Body of pancreas (tissue), 4 donors: Measurements from ENCODE around the gene FLNC. TPM values are rescaled to one million over a fixed set of nuclear protein-coding genes. Genes with fewer than 3 reads are reported as not detected.

Experiments used
- ATAC-seq: fragments of 150-250 bp; one replicate; pipeline ENCODE4 v1.9.1; 2016
- DNase-seq, 4 donors: peaks; one replicate each; pipeline ENCODE4 v3.0.0-alpha.2; 2019
- H3K27ac ChIP-seq, 4 donors: fragments of 200-600 bp; sonication (generic); 1 replicate in 3 of 4; 2 replicates in 1 of 4; pipeline versions ENCODE4 v1.5.1 to v1.6.1; 2016 to 2019; ENCODE audit warnings: mild to moderate bottlenecking in 1 of 4, mixed read lengths in 1 of 4, moderate library complexity in 1 of 4
- H3K27me3 ChIP-seq, 2 donors: fragments of 200-600 bp; sonication (generic); one replicate each; pipeline ENCODE4 v1.6.0; 2016; ENCODE audit warnings: mild to moderate bottlenecking in 1 of 2
- H3K36me3 ChIP-seq, 2 donors: fragments of 200-600 bp; sonication (generic); replicated peaks in 1 of 2; 2 replicates each; pipeline ENCODE4 v1.5.1; 2016; ENCODE audit warnings: low read depth in 2 of 2; ENCODE audit not compliant: insufficient read depth in 1 of 2
- H3K4me1 ChIP-seq: fragments of 200-600 bp; sonication (generic); one replicate; pipeline ENCODE4 v1.6.0; 2016
- H3K4me3 ChIP-seq, 2 donors: fragments of 200-600 bp; sonication (generic); 1 replicate in 1 of 2; 2 replicates in 1 of 2; pipeline ENCODE4 v1.5.1; 2016 to 2019
- H3K9me3 ChIP-seq, 3 donors: fragments of 200-600 bp; sonication (generic); 1 replicate in 2 of 3; 2 replicates in 1 of 3; pipeline ENCODE4 v1.5.1; 2016
- POLR2A ChIP-seq, 3 donors: fragments of 450-650 bp; IDR thresholded peaks; one replicate each; pipeline ENCODE4 v1.6.1; 2016; ENCODE audit warnings: antibody characterized with exemption in 3 of 3, mild to moderate bottlenecking in 2 of 3
- WGBS, 2 donors: methylation state at CpG; one replicate each; pipeline ENCODE4 v1.1.5; 2017; 5-methylcytosine and 5-hydroxymethylcytosine counted together
- intact Hi-C: fragments of 100-400 bp; cut with DNase I; formaldehyde crosslinking; loops from one replicate; pipeline ENCODE4 v1.15.1; 2023
- total RNA-seq, 2 donors: library from RNA; depleted of rRNA; stranded (reverse); fragments of >200 nt; gene quantifications; one replicate each; pipeline ENCODE4 v1.1.0, GENCODE V29; 2016
- TF ChIP-seq, protein P1 (sequence below), 7 experiments: fragments of 450-650 bp in 4 of 7; fragments of 200-600 bp in 3 of 7; sonication (generic) in 3 of 7; IDR thresholded peaks; one replicate each; pipeline ENCODE4 v1.5.1; 2016 to 2019; ENCODE audit warnings: antibody characterized with exemption in 7 of 7

The FLNC gene
- total RNA-seq, 2 donors from 2014 or later: 1.8 to 4.0 TPM

DNA sequence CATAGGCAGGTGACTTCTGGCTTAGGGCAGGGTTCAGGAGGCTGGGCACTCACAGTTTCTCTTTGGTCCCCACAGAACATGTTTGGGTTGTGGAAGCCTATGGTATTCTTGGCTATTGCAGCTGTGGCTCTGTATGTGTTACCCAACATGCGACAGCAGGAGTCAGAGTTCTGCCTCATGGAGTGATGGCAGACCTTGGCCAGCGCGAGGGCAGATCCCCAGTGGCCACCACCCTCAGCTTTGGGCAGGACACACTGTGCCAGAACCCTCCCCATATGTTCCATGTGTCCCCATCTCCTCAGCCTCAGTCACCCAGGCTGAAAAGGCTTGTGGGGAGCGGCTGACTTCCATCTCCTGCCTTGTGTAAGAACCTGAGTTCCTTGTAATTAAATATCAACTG, 8.5 kb upstream of the FLNC start:
- Histone ChIP-seq H3K4me1 (no peaks in the 10 kb centered on the region), H3K27ac (no peak overlapping the region), H3K4me3 (no peak overlapping the region), H3K27me3 (no peaks in the 10 kb centered on the region), H3K36me3 (no peaks in the 10 kb centered on the region), H3K9me3 (no peaks in the 10 kb centered on the region)
- DNase-seq (no peak), ATAC-seq (no peak)
- TF ChIP-seq, protein P1, sequence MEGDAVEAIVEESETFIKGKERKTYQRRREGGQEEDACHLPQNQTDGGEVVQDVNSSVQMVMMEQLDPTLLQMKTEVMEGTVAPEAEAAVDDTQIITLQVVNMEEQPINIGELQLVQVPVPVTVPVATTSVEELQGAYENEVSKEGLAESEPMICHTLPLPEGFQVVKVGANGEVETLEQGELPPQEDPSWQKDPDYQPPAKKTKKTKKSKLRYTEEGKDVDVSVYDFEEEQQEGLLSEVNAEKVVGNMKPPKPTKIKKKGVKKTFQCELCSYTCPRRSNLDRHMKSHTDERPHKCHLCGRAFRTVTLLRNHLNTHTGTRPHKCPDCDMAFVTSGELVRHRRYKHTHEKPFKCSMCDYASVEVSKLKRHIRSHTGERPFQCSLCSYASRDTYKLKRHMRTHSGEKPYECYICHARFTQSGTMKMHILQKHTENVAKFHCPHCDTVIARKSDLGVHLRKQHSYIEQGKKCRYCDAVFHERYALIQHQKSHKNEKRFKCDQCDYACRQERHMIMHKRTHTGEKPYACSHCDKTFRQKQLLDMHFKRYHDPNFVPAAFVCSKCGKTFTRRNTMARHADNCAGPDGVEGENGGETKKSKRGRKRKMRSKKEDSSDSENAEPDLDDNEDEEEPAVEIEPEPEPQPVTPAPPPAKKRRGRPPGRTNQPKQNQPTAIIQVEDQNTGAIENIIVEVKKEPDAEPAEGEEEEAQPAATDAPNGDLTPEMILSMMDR (IDR thresholded peaks at IDR 0.05): no peak
- TF ChIP-seq POLR2A (IDR thresholded peaks at IDR 0.05): no peak
- 93% methylated on average over 4 of the region's 4 CpGs; no CpG with 5 or more reads in 1 of the 2 donors for WGBS, 2 donors
- intact Hi-C loops: no loop called here

DNA sequence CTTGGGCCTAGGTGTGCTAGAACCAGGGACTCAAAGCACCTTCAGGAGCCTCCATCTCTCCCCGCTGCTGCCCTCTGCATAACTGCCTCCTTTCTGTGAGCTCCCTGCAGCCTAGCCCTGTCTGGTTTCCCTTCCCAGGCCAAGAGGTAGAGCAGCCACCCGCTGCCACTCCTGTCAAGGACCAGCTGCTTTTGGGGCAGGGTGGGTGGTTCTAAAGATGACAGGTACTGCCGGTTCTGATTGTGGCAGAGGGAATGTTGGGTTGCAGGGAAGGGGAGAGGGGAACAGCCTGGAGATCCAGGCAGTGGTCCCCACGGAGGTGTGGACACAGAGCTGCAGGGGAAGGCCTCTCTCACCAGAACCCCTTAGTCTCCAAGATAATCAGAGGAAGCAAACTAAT, 3.7 kb upstream of the FLNC start:
- no peak for TF ChIP-seq POLR2A (IDR thresholded peaks at IDR 0.05)
- TF ChIP-seq, protein P1 (IDR thresholded peaks at IDR 0.05): no peak
- H3K4me1 ChIP-seq: peaks cover 16% of the 10 kb centered on the region
- no peak overlapping the region for H3K4me3 ChIP-seq
- intact Hi-C loops: no loop called here
- 80 to 88% methylated on average over 1 to 4 of the region's 4 CpGs for WGBS, 2 donors
- peaks cover 0 to 11% of the 10 kb centered on the region in 2 donors for H3K27me3 ChIP-seq
- no peak for DNase-seq
- H3K27ac ChIP-seq: no peak overlapping the region
- H3K9me3 ChIP-seq: no peaks in the 10 kb centered on the region
- no peaks in the 10 kb centered on the region for H3K36me3 ChIP-seq
- ATAC-seq: no peak

DNA sequence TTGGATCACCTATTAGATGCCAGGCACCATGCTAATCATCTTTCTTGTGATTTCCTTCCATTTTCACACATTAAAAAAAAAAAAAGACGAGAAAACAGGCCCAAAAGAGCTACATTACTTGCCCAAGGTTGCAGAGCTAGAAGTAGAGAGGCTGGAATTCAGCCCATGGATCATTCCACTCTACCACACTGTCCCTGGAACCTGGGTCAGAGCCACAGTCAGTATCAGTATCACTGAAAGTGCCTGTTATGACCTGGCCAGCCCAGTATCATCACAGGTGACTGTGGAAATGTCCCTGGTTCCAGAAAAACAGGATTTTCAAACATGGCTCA, 3.3 kb upstream of the FLNC start:
- Histone ChIP-seq H3K27me3 (peaks cover 0 to 11% of the 10 kb centered on the region in 2 donors), H3K9me3 (no peaks in the 10 kb centered on the region), H3K4me1 (peaks cover 16% of the 10 kb centered on the region), H3K27ac (no peak overlapping the region), H3K36me3 (no peaks in the 10 kb centered on the region), H3K4me3 (no peak overlapping the region)
- 75 to 79% methylated on average over 1 of the region's 1 CpG for WGBS, 2 donors
- ATAC-seq: no peak
- no peak for DNase-seq
- intact Hi-C loops: no loop called here
- TF ChIP-seq POLR2A (IDR thresholded peaks at IDR 0.05): no peak
- TF ChIP-seq, protein P1 (IDR thresholded peaks at IDR 0.05): no peak

DNA sequence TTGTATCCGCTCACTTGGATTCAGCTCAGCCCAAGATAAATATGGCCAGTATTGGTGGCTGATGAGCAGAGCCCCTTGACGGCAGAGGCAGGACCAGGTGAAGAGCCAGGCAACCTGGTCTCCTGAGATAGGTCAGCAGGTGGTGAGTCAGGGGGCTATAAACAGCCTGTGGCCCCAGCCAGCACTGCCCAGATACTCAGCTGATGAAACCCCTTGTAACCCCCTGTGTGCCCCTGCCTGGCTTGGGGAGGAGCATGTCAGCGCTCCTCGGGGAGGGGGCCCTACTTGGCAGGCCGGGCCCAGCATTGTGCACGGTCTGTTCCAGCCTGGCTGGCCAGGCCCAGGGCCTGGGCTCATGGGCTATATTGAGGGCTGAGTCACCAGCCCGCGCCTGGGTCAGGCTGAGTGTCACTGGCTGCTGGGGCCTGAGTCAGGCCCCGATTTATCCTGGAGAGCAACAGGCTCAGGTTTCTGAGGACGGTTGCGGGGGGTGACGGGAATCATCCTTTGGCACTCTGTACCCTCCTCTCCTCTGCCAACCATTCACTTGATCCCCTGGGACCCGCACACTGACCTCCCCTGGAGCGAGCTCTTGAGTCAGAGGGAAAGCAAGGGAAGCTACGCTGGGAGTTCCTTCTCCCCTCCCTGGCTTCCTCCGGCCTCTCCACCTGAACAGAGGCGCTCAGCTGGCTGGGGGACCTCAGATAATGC, 2.8 kb upstream of the FLNC start:
- Histone ChIP-seq H3K9me3 (no peaks in the 10 kb centered on the region), H3K27me3 (peaks cover 0 to 11% of the 10 kb centered on the region in 2 donors), H3K36me3 (no peaks in the 10 kb centered on the region), H3K4me3 (no peak overlapping the region), H3K27ac (no peak overlapping the region), H3K4me1 (peaks cover 16% of the 10 kb centered on the region)
- no peak for TF ChIP-seq POLR2A (IDR thresholded peaks at IDR 0.05)
- TF ChIP-seq, protein P1 (IDR thresholded peaks at IDR 0.05): no peak
- ATAC-seq (no peak), DNase-seq (no peak)
- WGBS, 2 donors: 91 to 95% methylated on average over 3 to 17 of the region's 17 CpGs
- intact Hi-C loops: no loop called here
